Ovary (tissue), 9 donors: ENCODE data around the gene CALHM4. TPM values are rescaled to one million over a fixed set of nuclear protein-coding genes. Genes with fewer than 3 reads are reported as not detected.
"Not testable (repeated sequence)": the region's sequence is repeated elsewhere in the genome, so short reads cannot be mapped to it uniquely, and the experiment has no call there.

Source experiments
- DNase-seq, 5 donors: peaks; one replicate each; pipeline ENCODE4 v3.0.0-alpha.2; 2019 to 2020
- H3K27ac ChIP-seq, 2 donors: fragments of 200-600 bp; one replicate each; pipeline versions ENCODE4 v1.5.1 to v1.8.0; 2019 to 2022
- H3K27me3 ChIP-seq: fragments of 200-600 bp; one replicate; pipeline ENCODE4 v1.8.0; 2022
- H3K36me3 ChIP-seq: fragments of 200-600 bp; sonication (generic); one replicate; pipeline ENCODE4 v1.5.1; 2019
- H3K4me1 ChIP-seq: one replicate; pipeline ENCODE4 v1.8.1; 2013; ENCODE audit warnings: mild to moderate bottlenecking, moderate library complexity; ENCODE audit not compliant: insufficient read depth
- H3K4me3 ChIP-seq: fragments of 200-600 bp; sonication (generic); one replicate; pipeline ENCODE4 v1.5.1; 2017
- H3K9me3 ChIP-seq, 2 donors: fragments of 200-600 bp in 1 of 2; sonication (generic) in 1 of 2; one replicate each; pipeline versions ENCODE4 v1.5.1 to v1.8.1; 2013 to 2019; ENCODE audit warnings: mild to moderate bottlenecking in 1 of 2, moderate library complexity in 1 of 2
- CTCF ChIP-seq, 3 donors: fragments of 450-650 bp in 2 of 3; fragments of 200-600 bp in 1 of 3; IDR thresholded peaks; one replicate each; pipeline versions ENCODE4 v1.5.1 to v1.8.0; 2016 to 2022; ENCODE audit warnings: antibody characterized with exemption in 3 of 3, mild to moderate bottlenecking in 1 of 3
- EP300 ChIP-seq: sonication (generic); formaldehyde crosslinking; IDR thresholded peaks from one replicate; pipeline ENCODE4 v1.6.1; 2017; ENCODE audit warnings: antibody characterized with exemption
- POLR2A ChIP-seq: fragments of 450-650 bp; IDR thresholded peaks from one replicate; pipeline ENCODE4 v1.6.1; 2017; ENCODE audit warnings: antibody characterized with exemption, mild to moderate bottlenecking, moderate library complexity
- WGBS, 3 donors: extraction: QIAGEN DNeasy Blood & Tissue Kit in 1 of 3; methylation state at CpG; one replicate each; pipeline versions ENCODE4 v1.1.5 to v1.1.7; 2013 to 2017; 5-methylcytosine and 5-hydroxymethylcytosine counted together
- intact Hi-C, 4 donors: fragments of 100-400 bp; cut with DNase I; formaldehyde crosslinking; loops; one replicate each; pipeline versions ENCODE4 v1.11.0 to v1.15.1; 2022 to 2023
- polyA plus RNA-seq, 2 donors: library from polyadenylated mRNA; stranded (reverse); fragments of 200-250 nt in 1 of 2; fragments of 350-450 nt in 1 of 2; fragmentation: Illumina TruSeq in 1 of 2; extraction: RNeasy Lipid Tissue Mini Kit (QIAGEN cat#74804) in 1 of 2; gene quantifications; one replicate each; pipeline ENCODE4 v1.2.3, GENCODE V29; 2013 to 2014
- total RNA-seq, 7 donors: library from RNA; depleted of rRNA in 2 of 7; stranded (reverse); fragments of >200 nt in 2 of 7; fragmentation: NEBNext Ultra II Directional in 3 of 7; extraction: Animal tissue kit (Norgen Biotek cat#: 25700) in 3 of 7; gene quantifications; one replicate each; pipeline versions ENCODE4 v1.1.0 to v1.2.4, GENCODE V29; 2016 to 2023
- donor health status: DM: no; HTN: no; CAD: no; lungs with moderate emphysema.
- donor health status: DM: no; HTN: no; CAD: no.
- donor health status: Bipolar disorder and iron deficiency.
- donor health status: DM: yes; HTN: yes; CAD: no.
- donor health status: DM: no; HTN: no; CAD: no.
- donor health status: DM: yes; HTN: yes; CAD: no.

The CALHM4 gene
- total and polyA plus RNA-seq, 9 donors, result 0.38 TPM; not detected in 8

- Histone ChIP-seq H3K4me3 (no peak overlapping the region), H3K9me3 (no peaks in the 10 kb centered on the region), H3K27me3 (no peaks in the 10 kb centered on the region), H3K36me3 (no peaks in the 10 kb centered on the region), H3K4me1 (no peaks in the 10 kb centered on the region), H3K27ac (no peak overlapping the region)
- 95 to 99% (median 96%) methylated on average over 2 of the region's 2 CpGs for WGBS, 3 donors
- DNase-seq, result no peak
- intact Hi-C loops, result no loop called here
- TF ChIP-seq EP300 (no peak), POLR2A (no peak), CTCF (IDR thresholded peaks at IDR 0.05) (no peak)
Measured at GRCh38 chr6:116586738-116587137, 33.2 kb downstream of the CALHM4 start.

- no peak for DNase-seq
- Histone ChIP-seq H3K27ac (no peak overlapping the region), H3K36me3 (no peaks in the 10 kb centered on the region), H3K27me3 (no peaks in the 10 kb centered on the region), H3K9me3 (no peaks in the 10 kb centered on the region), H3K4me3 (no peak overlapping the region), H3K4me1 (no peaks in the 10 kb centered on the region)
- intact Hi-C loops, result no loop called here
- 47 to 77% (median 63%) methylated on average over 3 of the region's 3 CpGs for WGBS, 3 donors
- no peak for TF ChIP-seq EP300
- no peak for TF ChIP-seq POLR2A
- no peak for TF ChIP-seq CTCF (IDR thresholded peaks at IDR 0.05)
Measured at GRCh38 chr6:116595247-116595646, 41.7 kb downstream of the CALHM4 start.

- DNase-seq, result no peak
- Histone ChIP-seq H3K4me3 (no peak overlapping the region), H3K4me1 (no peaks in the 10 kb centered on the region), H3K27ac (no peak overlapping the region), H3K27me3 (no peaks in the 10 kb centered on the region), H3K9me3 (no peaks in the 10 kb centered on the region), H3K36me3 (no peaks in the 10 kb centered on the region)
- WGBS, 3 donors, result 63 to 73% (median 67%) methylated on average over 4 of the region's 4 CpGs
- TF ChIP-seq CTCF (IDR thresholded peaks at IDR 0.05) (no peak), POLR2A (no peak), EP300 (no peak)
- intact Hi-C loops, result no loop called here
Measured at GRCh38 chr6:116596815-116597214, 43.3 kb downstream of the CALHM4 start.

GRCh38 chr6:116603916-116604315, 50.4 kb downstream of the CALHM4 start:
- H3K9me3 ChIP-seq, intact Hi-C loops, H3K4me3 ChIP-seq, H3K36me3 ChIP-seq, DNase-seq, H3K27me3 ChIP-seq, H3K27ac ChIP-seq, H3K4me1 ChIP-seq: not testable (repeated sequence)
- WGBS, 3 donors, result 89 to 98% (median 90%) methylated on average over 3 of the region's 3 CpGs

- H3K4me3 ChIP-seq, H3K36me3 ChIP-seq, H3K27me3 ChIP-seq, intact Hi-C loops, H3K27ac ChIP-seq, H3K9me3 ChIP-seq, DNase-seq, H3K4me1 ChIP-seq: not testable (repeated sequence)
- WGBS, 3 donors, result 92 to 95% (median 94%) methylated on average over 3 of the region's 3 CpGs
Measured at GRCh38 chr6:116604868-116605267, 51.3 kb downstream of the CALHM4 start.

- Histone ChIP-seq H3K27ac (no peak overlapping the region), H3K36me3 (no peaks in the 10 kb centered on the region), H3K4me3 (no peak overlapping the region), H3K27me3 (no peaks in the 10 kb centered on the region), H3K4me1 (no peaks in the 10 kb centered on the region), H3K9me3 (peaks cover 0 to 3% of the 10 kb centered on the region in 2 donors)
- 98 to 99% (median 99%) methylated on average over 4 of the region's 4 CpGs for WGBS, 3 donors
- DNase-seq, result no peak
- TF ChIP-seq POLR2A (no peak), CTCF (IDR thresholded peaks at IDR 0.05) (no peak), EP300 (no peak)
- intact Hi-C loops, result no loop called here
Measured at GRCh38 chr6:116605935-116606334, 52.4 kb downstream of the CALHM4 start.
